D721Med (cell line): ENCODE measurements around the gene GLDN.

ENCODE experiments used
- DNase-seq: peaks from one replicate; pipeline ENCODE4 v3.0.0; 2011; ENCODE audit warnings: low spot score; ENCODE audit not compliant: insufficient read length
- FAIRE-seq: peaks from 2 replicates; lab custom pipeline; 2011; peaks lifted over from hg19 to GRCh38; lab: Jason Lieb, UNC
- TF ChIP-seq, protein P1 (sequence below): IDR thresholded peaks from 2 replicates; pipeline ENCODE4 v1.5.1; 2012; ENCODE audit warnings: mild to moderate bottlenecking, control low read depth; ENCODE audit not compliant: insufficient read depth; ENCODE audit errors: missing control alignments

Gene GLDN

DNA sequence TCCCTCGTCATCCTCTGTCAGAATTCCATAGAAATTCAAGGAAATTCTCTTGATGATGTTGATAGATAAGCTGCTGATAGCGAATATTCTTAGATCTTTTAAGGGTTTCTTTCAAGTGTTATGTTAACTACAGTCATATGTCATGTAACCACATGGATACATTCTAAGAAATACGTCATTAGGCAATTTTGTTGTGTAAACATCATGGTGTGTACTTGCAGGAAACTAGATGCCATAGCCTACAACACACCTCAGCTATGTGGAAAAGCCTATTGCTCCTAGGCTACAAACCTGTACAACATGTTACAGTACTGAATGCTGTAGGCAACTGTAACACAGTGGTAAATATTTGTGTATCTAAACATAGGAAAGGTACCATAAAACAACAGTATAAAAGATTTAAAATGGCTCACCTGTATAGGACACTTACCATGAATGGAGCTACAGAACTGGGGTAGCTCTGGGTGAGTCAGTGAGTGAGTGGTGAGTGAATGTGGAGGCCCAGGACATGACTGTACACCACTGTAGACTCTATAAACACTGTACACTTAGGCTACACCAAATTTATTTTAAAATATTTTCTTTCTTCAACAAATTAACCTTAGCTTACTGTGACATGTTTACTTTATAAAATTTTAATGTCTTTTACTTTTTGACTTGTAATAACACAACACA, 34.6 kb downstream of the GLDN start:
- no peak for DNase-seq
- TF ChIP-seq, protein P1, sequence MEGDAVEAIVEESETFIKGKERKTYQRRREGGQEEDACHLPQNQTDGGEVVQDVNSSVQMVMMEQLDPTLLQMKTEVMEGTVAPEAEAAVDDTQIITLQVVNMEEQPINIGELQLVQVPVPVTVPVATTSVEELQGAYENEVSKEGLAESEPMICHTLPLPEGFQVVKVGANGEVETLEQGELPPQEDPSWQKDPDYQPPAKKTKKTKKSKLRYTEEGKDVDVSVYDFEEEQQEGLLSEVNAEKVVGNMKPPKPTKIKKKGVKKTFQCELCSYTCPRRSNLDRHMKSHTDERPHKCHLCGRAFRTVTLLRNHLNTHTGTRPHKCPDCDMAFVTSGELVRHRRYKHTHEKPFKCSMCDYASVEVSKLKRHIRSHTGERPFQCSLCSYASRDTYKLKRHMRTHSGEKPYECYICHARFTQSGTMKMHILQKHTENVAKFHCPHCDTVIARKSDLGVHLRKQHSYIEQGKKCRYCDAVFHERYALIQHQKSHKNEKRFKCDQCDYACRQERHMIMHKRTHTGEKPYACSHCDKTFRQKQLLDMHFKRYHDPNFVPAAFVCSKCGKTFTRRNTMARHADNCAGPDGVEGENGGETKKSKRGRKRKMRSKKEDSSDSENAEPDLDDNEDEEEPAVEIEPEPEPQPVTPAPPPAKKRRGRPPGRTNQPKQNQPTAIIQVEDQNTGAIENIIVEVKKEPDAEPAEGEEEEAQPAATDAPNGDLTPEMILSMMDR = no peak
- FAIRE-seq = no peak

DNA sequence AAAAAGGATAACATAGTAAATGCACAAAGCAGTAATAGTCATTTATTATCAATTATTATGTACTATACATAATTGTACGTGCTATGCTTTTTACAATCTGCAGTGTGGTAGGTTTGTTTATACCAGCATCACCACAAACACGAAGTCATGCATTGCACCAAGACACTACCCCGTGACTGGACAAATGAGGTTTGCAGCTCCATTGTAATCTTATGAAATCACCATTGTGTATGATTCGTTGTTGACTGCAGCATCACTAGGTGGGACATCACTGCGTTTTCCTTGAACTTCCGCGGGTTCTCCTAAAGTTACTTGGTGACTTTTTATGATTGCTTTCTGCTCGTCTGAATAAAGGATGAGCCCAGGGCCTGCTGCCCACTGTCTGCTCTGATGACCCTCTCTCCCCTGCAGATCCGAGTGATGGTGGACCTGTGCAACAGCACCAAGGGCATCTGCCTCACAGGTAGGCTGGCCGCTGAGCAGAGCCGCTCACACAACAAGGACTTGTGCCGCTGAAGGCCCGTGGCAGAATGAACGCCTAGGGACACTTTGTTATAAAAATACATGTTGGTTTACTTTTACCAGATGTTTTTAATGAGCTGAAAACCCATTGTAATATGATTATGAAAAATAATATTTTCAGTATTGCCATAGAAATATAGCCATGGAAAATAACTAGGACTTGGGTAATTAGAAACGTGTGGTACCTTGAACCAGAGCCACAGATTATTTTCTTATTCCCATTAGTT, 35.8 kb downstream of the GLDN start:
- FAIRE-seq (no peak), DNase-seq (no peak)
- TF ChIP-seq, protein P1 = no peak

DNA sequence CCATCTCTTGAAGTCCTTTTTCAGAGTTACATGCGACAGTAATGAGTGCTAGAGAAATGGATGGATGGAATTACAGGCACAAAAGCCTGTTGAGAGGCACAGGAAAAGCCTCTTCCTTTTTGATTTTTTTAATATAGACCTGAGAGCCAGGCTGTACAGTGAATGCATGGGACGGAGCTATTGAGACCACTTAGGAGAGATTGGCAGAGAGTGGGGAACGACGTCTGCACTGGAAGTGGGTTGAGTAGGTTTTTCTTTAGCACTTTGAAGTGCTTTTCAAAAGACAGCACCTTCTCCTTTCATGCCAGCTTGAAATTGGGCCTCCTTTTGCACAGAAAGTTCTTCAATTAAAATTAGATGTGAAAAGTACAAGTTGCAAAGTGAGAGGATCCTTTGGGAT, 37.0 kb downstream of the GLDN start:
- DNase-seq (no peak), FAIRE-seq (no peak)
- TF ChIP-seq, protein P1 = no peak

DNA sequence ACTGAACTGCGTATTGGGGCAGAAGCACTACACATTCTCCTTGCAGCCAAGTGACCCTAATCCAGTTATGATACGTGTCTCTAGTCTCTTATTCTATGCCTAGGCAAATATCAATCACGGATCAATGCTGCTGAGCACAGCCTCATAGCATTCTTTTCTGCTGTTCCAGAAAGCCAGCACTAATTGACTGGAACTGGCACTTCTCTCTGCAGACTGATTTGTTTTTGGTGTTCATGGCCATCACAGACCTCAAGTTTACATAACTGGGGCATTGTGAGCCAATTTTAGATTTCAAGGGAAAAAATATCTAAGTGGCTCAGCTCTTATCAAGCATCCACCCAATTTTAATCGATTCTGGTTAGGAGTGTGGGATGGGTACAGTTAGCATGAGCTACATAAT, 37.9 kb downstream of the GLDN start:
- no peak for FAIRE-seq
- no peak for DNase-seq
- TF ChIP-seq, protein P1 = no peak

DNA sequence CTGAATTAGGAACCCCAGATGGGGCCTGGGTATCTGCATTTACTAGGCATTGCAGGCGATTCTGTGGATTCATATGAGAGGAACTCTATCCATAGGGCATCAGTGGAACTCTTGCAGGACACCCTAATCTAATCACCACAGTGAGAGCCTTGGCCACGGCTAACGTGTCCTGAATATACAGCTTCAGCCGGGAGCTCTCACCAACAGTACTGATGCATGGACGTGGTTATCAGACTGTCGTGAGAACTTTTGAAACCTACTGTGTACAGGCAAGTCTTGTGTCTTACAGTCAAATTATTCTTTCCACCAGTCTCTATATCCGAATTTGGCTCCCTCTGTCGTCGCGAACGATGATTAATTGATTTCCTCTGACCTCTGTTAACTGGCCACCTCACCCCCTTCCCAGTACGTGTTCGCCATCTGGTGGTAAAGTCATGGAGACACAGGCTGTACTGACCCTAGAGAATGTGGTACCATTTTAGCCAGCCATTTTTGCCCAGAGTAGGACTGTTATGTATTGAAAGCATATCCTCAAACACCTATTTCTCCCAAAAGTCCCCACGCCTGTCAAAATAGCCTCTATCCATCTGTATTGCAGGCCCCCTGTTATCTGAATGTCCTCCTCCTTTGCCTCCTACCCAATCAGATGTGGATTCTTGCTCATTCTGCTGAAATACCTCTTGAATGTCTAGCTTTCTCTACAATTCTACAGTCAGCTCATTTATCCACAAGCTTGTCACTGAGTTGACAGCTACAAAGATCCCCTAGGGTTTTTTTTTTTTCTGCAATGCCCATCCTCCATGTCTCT, 39.7 kb downstream of the GLDN start:
- DNase-seq = peak; percentile 47
- FAIRE-seq = no peak

DNA sequence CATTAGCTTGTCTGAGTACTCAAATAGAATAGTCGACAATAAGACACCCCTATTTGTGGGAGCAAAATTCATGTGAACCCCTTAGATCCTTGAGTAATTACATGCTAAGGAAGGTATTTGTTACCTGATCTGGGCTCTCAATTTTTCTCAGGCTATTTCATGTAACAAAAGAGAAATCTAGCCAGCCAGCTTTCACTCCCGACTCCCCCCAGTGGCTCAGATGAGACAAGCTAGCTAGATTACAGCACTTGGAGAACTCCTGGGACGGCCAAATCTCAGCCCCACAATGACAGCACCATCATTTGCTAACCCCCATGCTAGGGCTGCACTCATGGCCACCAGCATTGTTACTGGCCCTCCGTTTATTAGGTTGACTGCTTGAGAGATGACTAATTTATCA, 41.3 kb downstream of the GLDN start:
- TF ChIP-seq, protein P1 = peak; percentile 43
- DNase-seq = no peak
- FAIRE-seq = no peak

More for the DNA sequence above, 39.7 kb downstream of the GLDN start:
- TF ChIP-seq, protein P1 = peak; percentile 99
